ENCODE data around the gene MYZAP.

The MYZAP gene

GRCh38 chr15:57625703-57626448 lies 34.2 kb downstream of the MYZAP start:
- DNase-seq (ENCODE audit: low spot score), result no peak

- DNase-seq (ENCODE audit: low spot score), result no peak
These were observed 35.2 kb downstream of the MYZAP start for GRCh38 chr15:57626713-57627440.

GRCh38 chr15:57631386-57632110 lies 39.8 kb downstream of the MYZAP start:
- no peak for DNase-seq (ENCODE audit: low spot score)

GRCh38 chr15:57634290-57634689 lies 42.6 kb downstream of the MYZAP start:
- DNase-seq (ENCODE audit: low spot score), result no peak

- DNase-seq (ENCODE audit: low spot score), result no peak
These were observed 43.7 kb downstream of the MYZAP start for GRCh38 chr15:57635300-57635909.

GRCh38 chr15:57637846-57638245 lies 46.1 kb downstream of the MYZAP start:
- no peak for DNase-seq (ENCODE audit: low spot score)

- DNase-seq (ENCODE audit: low spot score), result no peak
These were observed 47.6 kb downstream of the MYZAP start for GRCh38 chr15:57639306-57639705.

- DNase-seq (ENCODE audit: low spot score), result peak; percentile 67
These were observed 49.4 kb downstream of the MYZAP start for GRCh38 chr15:57640930-57641682.

GRCh38 chr15:57643826-57644225 lies 52.1 kb downstream of the MYZAP start:
- DNase-seq (ENCODE audit: low spot score), result no peak

- DNase-seq (ENCODE audit: low spot score), result no peak
These were observed 54.4 kb downstream of the MYZAP start for GRCh38 chr15:57646087-57646486.

- no peak for DNase-seq (ENCODE audit: low spot score)
These were observed 55.5 kb downstream of the MYZAP start for GRCh38 chr15:57647071-57647790.

GRCh38 chr15:57647791-57648130 lies 56.1 kb downstream of the MYZAP start:
- no peak for DNase-seq (ENCODE audit: low spot score)

- DNase-seq (ENCODE audit: low spot score), result no peak
These were observed 57.4 kb downstream of the MYZAP start for GRCh38 chr15:57649138-57649537.

GRCh38 chr15:57651445-57651844 lies 59.7 kb downstream of the MYZAP start:
- DNase-seq (ENCODE audit: low spot score), result no peak

GRCh38 chr15:57652481-57652880 lies 60.8 kb downstream of the MYZAP start:
- no peak for DNase-seq (ENCODE audit: low spot score)

- no peak for DNase-seq (ENCODE audit: low spot score)
These were observed 62.6 kb downstream of the MYZAP start for GRCh38 chr15:57654153-57654852.

GRCh38 chr15:57655053-57655452 lies 63.3 kb downstream of the MYZAP start:
- DNase-seq (ENCODE audit: low spot score), result no peak

GRCh38 chr15:57655809-57656208 lies 64.1 kb downstream of the MYZAP start:
- DNase-seq (ENCODE audit: low spot score), result peak; percentile 10

- DNase-seq (ENCODE audit: low spot score), result no peak
These were observed 64.7 kb downstream of the MYZAP start for GRCh38 chr15:57656434-57656833.

GRCh38 chr15:57657619-57658018 lies 65.9 kb downstream of the MYZAP start:
- DNase-seq (ENCODE audit: low spot score), result no peak
